ENCODE measurements around the gene VCAM1.

Gene VCAM1

DNA sequence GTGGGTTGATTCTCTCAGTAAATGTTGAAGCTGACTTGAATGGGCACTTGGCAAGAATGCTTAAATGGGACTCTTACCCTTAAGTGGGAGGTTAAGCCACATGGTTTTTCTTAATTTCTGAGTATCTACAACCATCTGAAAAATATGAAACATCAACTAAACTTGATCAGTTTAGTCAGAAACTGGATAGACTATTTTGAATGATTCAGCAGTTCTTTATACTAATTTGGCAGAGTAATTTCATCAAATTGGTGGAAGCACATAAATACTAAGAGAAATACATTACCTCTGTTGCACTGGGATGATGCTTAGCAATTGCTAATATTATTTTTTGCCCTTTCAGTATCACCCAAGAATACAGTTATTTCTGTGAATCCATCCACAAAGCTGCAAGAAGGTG, 4.7 kb downstream of the VCAM1 start:
- ATAC-seq (no peak), DNase-seq (no peak)

DNA sequence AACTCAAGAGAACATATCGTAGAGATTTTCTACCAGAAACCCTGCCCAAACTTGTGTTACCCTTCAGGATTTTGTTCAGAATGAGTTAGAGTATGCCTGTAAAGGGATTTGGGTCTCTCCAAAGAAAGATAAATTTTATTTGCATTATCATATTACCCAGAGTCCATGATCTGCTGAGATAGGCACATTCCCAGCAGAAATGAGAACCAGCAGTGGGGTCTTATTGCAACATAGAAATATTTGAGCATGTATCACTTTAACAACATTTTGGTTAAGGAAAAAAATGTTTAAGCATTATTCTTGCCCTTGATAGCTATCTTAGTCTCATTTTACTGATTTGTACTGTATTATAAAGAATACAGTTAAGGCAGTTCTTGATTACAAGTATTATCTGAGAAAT, 10.6 kb downstream of the VCAM1 start:
- no peak for ATAC-seq
- no peak for DNase-seq

DNA sequence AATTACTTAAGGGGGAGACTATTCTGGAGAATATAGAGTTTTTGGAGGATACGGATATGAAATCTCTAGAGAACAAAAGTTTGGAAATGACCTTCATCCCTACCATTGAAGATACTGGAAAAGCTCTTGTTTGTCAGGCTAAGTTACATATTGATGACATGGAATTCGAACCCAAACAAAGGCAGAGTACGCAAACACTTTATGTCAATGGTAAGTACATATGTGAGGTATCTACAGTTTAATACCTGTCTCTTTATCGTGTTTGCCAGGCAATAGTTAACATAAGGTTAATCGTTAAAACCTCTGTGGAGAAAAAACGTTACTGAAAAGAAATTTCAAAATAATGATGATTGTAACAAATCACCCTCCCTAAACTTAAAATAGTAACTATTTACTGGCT, 11.8 kb downstream of the VCAM1 start:
- DNase-seq (no peak), ATAC-seq (no peak)

DNA sequence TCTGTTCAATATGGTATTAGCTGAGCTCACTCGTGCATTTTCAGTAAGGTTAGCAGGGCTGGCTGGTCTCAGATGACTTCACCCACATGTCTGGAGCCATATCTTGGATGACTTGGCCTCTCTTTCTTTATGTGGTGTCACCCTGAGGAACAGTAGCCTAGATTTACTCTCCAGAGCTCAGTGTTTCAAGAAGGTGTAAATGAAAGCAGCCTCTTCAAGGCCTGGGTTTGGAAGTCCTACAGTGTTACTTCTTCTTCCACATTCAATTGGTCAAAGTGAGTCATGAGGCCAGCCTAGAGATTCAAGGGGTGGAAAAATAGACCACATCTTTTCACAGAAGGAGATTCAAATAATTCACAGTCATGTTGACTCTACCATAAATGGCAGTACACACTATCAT, 12.2 kb downstream of the VCAM1 start:
- DNase-seq (no peak), ATAC-seq (peak; percentile 59)

DNA sequence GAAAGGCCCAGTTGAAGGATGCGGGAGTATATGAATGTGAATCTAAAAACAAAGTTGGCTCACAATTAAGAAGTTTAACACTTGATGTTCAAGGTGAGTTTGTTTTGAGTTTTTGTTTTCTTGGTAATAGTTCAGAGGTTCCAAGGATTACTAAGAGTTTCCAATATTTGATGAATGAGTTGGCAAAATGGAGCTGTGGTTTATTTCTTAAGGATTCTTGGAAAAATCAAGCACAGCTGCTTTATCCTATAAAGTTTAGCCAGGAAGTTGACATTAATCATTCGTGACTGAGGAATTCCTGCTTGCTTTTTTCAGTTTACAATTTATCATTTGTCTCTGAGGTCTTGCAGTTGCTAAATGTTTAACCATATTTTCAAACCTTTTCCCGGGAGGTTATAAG, 15.1 kb downstream of the VCAM1 start:
- DNase-seq: no peak
- no peak for ATAC-seq

DNA sequence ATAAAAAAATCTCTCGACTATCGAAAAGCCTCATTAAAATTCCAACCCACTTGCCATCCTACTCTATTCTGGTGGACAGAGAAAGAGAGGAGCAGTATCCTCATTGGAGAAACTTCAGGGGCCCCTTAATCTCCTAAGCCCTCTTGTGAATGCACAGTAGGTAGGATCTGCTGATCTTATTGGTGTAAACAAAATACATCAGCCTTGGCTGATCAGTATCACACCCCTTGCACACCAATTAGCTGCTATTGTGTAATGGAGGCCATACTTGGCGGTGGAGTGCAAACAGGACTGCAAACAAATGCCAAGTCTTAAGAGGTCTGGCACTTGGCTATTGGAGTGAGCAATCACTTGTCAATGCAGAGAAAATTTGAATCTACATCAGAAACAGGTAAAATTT, 15.7 kb downstream of the VCAM1 start:
- ATAC-seq (no peak), DNase-seq (no peak)

DNA sequence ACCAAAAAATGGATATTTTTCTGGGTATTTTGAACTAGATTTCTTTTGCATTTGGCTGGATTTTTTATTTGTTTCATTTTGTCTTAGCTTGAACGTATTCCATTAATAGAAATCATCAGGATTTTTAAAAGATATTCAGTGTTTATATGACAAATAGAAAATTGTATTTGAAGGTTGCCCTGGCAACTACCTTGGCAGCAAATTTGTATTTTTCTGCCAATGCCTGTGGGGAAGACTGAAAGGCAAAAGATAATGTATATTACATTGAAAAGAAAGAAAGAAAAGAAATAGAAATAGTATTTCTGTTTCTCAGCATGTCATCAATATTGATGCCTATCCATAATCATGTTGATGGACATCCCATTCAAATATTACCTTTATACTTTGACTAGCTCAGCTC, 16.8 kb downstream of the VCAM1 start:
- ATAC-seq: no peak
- no peak for DNase-seq

DNA sequence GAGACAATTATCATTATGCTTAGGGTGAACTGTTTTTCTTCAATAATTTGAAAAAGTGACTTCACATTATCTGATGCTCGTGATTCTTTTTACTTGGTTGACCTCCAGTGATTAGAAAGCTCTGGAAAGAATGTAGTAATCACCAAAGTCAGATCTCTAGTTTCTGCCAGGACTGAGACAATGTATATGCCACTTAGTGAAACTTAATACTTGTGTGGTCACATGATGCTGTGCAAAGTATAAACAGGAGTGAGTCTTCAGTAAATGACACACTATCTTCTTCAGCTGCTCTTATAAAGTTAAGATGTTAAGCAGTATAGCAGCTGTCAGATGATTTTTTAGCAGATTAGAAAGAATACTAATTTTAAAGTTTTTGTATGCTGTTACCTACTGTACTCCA, 17.2 kb downstream of the VCAM1 start:
- DNase-seq (no peak), ATAC-seq (no peak)

DNA sequence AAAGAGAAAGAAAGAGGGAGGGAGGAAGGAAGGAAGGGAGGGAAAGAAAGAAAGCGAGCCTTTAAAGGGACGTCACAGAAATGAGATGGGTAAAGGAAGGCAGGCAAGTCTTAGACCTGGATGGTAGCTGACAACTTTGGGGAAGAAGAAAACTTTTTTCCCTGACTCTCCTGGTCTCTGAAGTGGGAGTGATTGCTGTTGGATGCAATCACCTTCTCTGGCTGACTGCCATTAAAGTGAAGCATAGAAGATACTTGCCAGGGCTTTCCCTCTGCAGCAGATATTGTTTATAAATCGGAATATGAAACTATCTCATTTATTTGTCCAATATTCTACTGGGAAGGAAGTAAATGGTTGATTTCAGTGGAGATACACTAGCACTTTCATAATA, 27.0 kb downstream of the VCAM1 start:
- ATAC-seq (no peak), DNase-seq (no peak)

DNA sequence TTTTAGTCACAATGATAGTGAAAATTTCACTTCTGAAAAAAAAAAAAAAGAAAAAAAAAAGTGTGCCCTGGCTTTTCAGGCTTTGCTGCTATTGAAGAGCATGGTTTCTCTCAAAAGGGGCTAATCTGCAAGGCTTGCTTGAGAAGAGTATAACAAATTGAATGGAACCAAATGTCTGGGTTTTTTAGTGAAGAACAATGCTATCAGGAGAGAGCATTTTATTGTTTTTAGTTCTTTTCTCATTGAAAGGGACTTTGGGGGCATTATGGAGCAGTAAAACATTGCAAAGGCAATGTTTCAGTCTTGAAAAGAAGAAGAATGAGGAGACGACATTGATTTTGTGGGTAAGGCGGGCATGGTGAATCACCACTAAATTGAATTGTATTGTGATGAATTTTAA, 28.2 kb downstream of the VCAM1 start:
- DNase-seq (no peak), ATAC-seq (no peak)

DNA sequence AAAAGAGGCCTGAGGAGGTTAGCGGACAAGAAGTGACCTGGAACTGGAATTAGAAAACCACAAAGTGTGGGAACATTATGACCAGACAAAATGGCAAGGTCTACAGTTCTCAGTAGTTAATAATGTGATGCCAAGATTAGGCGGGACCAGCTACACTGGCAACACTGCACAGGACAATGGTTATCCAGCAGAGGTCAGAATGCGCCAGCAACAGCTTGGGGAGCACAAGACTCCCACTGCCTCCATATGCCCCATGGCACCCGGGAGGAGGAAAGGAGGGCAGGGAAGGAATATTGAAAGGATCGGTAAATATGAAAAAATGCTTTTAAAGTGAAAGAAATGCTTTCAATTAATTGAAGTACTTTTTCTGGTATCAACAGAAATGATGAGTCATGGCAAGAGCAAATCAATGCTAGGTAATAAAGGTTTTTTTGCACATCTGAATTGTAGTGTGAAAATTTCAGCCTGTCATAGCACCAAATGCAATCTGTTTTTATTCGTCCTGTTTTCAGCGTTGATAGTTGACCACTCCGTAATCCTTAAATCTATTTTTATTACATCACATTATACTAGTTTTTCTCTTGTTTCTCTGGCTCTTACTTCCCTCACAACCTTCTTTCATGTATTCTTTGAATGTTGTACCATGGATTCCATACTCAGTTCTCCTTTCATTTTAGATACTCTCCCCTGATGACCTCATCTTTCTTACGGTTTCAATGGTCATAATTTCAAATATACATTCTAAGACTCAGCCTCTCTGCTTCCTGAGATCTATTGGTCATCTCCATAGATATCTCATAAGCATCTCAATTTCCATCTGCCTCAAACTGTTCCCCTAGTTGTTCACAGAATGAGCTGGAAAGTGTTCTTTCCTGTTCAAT, 30.7 kb downstream of the VCAM1 start:
- DNase-seq (no peak), ATAC-seq (no peak)

DNA sequence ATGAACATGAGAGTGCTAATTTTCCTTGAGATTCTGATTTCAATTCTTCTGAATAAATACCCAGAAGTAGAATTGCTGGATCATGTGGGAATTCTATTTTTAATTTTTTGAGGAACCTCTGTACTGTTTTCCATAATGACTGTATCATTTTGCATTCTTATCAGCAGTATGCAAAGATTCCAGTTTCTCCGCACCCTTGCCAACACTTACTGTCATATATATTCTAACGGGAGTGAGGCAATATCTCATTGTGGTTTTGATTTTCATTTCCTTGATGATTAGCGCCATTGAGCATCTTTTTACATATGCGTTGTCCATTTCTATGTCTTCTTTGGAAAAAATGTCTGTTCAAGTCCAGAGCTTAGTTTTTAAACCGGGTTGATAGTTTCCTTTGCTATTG, 33.2 kb downstream of the VCAM1 start:
- DNase-seq (no peak), ATAC-seq (no peak)

DNA sequence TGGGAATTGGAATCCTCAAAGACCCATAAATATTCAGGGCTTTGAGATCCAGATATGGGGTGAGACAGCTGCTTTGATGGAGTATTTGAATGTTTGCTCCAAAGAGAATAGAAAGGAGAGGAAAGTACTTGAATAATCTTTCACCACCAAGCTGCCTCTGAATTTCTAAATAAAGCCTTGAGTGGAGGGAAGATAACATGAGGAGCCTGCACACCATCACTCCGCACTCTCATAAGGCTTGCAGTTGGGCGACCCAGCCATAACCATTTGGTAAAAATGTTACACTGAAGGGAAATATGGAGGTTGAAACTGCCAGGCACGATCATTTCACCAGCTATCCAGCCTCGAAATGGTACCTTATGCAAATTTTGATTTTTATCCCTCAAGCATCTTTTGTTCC, 38.4 kb downstream of the VCAM1 start:
- ATAC-seq: no peak

DNA sequence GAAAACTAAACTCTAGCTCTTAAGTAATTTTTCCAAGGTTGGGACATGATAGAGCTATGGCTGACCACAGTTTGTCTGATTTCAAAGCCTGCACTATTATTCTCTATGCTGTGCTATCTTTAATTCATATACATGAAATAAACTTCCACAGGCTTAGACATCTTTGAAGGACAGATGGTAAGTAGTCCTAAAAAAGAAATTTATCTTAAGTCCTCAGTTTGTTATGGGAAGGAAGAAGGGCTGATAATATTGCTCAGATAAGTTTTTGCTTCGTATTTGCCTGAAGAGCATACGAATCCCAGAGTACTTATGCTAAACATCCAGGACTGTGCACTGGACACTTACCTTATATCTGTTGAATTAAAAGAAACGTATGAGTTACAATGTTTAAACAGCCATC, 39.6 kb downstream of the VCAM1 start:
- DNase-seq (no peak), ATAC-seq (no peak)

More for the DNA sequence above, 38.4 kb downstream of the VCAM1 start:
- no peak for DNase-seq

DNA sequence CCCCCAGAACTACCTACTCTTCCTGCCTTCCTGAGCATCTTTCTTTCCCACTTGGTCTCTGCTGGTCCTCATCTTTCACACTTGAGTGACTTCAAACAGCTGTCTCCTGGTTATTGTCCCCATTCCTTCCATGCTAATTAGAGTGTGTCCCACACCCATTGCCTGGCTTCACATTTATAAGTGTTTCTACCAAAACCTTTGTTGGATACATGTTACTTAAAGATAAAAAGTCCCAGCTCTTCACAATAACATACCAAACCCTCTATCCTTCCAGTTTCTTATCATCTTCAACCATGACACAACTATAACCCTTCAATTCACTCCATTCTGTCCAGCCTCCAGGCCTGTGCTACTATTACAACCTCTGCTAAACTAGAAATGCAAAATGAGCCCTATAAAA, 41.0 kb downstream of the VCAM1 start:
- ATAC-seq (no peak), DNase-seq (no peak)

DNA sequence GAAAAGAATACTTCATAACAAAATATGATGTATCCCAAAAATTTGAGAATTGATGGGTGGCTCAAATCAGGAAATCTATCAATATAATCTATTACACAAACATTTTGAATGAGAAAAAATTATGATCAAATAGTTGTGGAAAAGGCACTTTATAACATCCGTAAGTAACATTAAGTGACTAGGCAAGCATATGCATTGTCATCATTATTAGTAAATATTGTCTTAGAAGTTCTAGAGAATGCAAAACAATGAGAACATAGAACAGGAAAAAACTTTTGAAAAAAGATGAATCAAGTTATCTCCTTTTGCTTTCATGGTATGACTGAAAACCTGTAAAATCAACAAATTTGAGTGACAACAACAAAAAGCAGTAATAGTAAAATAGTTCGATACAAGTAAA, 42.9 kb downstream of the VCAM1 start:
- DNase-seq: no peak
- no peak for ATAC-seq

DNA sequence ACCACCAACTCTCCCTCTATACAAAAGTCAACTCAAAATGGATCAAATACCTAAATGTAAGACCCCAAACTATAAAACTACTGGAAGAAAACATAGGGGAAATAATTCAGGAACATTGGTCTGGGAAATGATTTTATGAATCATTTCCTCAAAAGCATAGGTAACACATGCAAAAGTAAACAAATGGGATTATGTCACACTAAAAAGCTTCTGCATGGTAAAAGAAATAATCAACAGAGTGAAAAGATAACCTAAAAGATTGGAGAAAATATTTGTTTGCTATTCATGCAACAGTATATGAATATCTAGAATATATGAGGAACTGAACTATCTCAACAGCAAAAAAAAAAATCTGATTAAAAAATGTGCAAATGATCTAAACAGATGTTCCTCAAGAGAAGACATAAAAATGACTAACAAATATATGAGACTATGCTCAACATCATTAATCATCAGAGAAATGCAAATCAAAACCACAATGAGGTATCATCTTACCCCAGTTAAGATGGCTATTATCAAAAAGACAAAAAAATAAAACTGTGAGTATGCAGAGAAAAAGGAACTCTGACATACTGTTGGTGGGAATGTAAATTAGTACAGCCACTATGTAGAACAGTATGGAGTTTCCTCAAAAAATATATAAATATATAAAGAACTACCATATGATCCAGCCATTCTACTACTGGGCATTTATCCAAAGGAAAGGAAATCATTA, 47.8 kb downstream of the VCAM1 start:
- DNase-seq: no peak
- no peak for ATAC-seq

DNA sequence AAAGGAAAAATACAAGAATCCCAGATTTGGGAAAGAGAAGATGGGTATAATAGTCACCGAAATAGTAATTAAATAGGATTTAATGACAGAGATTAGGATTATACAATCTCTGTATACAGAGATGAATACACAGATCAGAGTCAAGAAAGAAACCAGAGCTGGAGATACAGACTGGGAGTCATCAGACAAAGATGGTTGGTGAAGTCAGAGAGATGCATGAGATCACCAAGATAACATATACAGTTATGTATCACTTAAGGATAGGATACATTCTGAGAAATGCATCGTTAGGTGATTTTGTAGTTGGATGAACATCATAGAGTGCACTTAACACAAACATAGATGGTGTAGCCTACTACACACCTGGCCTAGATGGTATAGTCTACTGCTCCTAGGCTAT, 49.8 kb downstream of the VCAM1 start:
- DNase-seq (no peak), ATAC-seq (no peak)

DNA sequence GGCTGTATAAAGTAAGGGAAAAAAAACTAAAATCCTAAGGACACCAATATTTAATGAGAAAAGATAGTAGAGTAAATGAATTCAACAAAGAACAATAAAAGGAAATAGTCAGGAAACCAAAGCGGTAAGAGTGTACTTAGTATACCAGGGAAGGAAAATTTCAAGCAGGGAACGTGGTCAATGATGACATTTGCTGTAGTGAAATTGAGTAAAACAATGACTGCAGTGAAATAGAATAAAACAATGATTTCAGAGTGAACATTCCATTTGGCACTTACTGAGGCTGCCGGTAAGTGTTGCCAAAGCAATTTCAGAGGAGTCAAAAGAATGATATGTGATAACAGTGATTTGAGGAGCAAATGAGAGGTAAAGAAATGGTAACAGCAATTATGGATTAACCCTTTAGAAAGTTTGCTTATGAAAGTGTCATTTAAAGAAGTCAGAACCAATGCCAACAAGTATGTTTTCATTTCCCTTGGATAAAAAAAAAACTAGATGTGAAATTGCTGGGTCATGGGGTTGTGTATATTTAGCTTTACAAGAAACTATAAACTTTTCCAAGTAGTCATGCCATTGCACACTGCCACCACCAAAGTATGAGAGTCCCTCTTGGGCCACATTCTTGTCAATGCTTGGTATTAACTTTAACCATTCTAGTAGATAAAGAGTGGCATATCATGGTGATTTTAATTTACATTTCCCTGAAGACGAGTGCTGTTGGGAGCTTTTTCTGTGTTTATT, 50.5 kb downstream of the VCAM1 start:
- DNase-seq (no peak), ATAC-seq (no peak)

DNA sequence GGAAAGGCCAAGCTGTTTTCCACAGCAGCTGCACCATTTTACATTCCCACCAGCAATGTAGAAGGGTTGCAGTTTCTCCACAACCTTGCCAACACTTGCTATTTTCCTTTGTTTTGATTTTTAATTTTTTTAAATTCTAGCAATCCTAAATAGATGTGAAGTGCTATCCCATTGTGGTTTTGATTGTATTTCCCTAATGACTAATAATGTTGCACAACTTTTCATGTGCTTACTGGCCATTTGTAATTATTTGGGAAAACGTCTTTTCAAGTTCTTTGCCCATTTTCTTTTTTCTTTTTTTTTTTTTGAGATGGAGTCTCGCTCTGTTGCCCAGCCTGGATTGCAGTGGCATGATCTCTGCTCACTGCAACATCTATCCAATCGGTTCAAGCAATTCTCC, 53.9 kb downstream of the VCAM1 start:
- no peak for ATAC-seq
- DNase-seq: no peak

DNA sequence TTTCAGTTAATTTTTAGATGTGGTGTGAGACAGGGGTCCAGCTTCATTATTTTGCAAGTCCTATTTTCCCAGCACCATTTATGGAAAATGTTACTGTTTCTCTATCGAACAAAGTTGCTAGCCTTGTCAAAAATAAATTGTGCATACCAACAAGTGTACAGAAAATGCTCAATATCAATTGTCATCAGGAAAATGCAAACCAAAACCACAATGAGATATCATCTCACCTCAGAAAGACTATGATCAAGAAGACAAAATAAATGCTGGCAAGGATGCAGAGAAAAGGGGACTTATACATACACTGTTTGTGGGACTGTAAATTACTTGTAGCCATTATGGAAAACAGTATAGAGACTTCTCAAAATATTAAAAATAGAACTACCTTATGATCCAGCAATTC, 54.8 kb downstream of the VCAM1 start:
- no peak for ATAC-seq

DNA sequence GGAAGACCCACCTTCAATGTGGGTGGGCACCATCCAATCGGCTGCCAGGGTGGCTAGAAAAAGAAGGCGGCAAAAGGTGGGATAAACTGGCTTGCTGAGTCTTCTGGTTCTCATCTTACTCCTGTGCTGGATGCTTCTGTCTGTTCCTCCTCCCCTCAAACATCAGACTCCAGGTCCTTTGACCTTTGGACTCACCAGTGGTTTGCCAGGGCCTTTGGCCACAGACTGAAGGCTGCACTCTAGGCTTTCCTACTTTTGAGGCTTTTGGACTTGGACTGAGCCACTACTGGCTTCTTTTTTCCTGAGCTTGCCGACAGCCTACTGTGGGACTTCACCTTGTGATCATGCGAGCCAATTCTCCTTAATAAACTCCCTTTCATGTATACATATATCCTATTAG, 55.9 kb downstream of the VCAM1 start:
- ATAC-seq: no peak
- no peak for DNase-seq

More for the DNA sequence above, 54.8 kb downstream of the VCAM1 start:
- DNase-seq: no peak

DNA sequence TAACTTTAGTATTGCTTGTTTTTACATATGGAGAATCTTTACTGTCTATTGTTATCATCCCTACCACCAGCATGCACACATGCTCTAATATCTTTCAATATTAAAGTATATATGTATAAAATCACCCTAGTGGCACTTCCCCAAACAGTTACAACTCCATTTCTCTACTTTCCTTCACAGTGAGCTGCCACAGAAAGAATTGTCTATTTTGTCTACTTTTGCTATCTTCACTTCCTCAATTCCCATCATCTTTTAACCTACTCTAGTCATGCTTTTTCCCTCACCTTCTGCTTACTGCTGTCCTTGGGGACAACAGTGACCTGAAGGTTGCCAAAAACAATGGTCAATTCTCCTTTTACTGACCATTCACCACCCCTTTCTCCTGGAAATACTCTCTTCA, 59.2 kb downstream of the VCAM1 start:
- no peak for DNase-seq
- ATAC-seq: no peak
